Measurements from ENCODE around the gene CLDN14.
A peak's percentile ranks its signal among the peaks of the same experiment; 100 is the strongest.

CLDN14 gene

GRCh38 chr21:36433059-36433709 is 46.7 kb downstream of the CLDN14 start:
- no peak for DNase-seq (ENCODE audit: low read depth)

- DNase-seq (ENCODE audit: low read depth): no peak
These were observed 48.7 kb downstream of the CLDN14 start for GRCh38 chr21:36431252-36431651.

GRCh38 chr21:36430841-36431240 is 49.1 kb downstream of the CLDN14 start:
- DNase-seq (ENCODE audit: low read depth): no peak

GRCh38 chr21:36429947-36430546 is 49.9 kb downstream of the CLDN14 start:
- peak; percentile 99 for DNase-seq (ENCODE audit: low read depth)

- DNase-seq (ENCODE audit: low read depth): peak; percentile 5
These were observed 51.0 kb downstream of the CLDN14 start for GRCh38 chr21:36428761-36429432.

GRCh38 chr21:36427502-36427901 is 52.4 kb downstream of the CLDN14 start:
- no peak for DNase-seq (ENCODE audit: low read depth)

- DNase-seq (ENCODE audit: low read depth): peak; percentile 28
These were observed 54.6 kb downstream of the CLDN14 start for GRCh38 chr21:36425286-36425685.

GRCh38 chr21:36424592-36424991 is 55.3 kb downstream of the CLDN14 start:
- DNase-seq (ENCODE audit: low read depth): no peak

GRCh38 chr21:36423771-36424433 is 56.0 kb downstream of the CLDN14 start:
- DNase-seq (ENCODE audit: low read depth): no peak

- DNase-seq (ENCODE audit: low read depth): peak; percentile 73
These were observed 57.4 kb downstream of the CLDN14 start for GRCh38 chr21:36422279-36423098.

- DNase-seq (ENCODE audit: low read depth): no peak
These were observed 59.2 kb downstream of the CLDN14 start for GRCh38 chr21:36420571-36421339.

- peak; percentile 86 for DNase-seq (ENCODE audit: low read depth)
These were observed 59.9 kb downstream of the CLDN14 start for GRCh38 chr21:36419996-36420395.

GRCh38 chr21:36419241-36419640 is 60.7 kb downstream of the CLDN14 start:
- no peak for DNase-seq (ENCODE audit: low read depth)

GRCh38 chr21:36415375-36415774 is 64.5 kb downstream of the CLDN14 start:
- DNase-seq (ENCODE audit: low read depth): no peak

- DNase-seq (ENCODE audit: low read depth): no peak
These were observed 67.0 kb downstream of the CLDN14 start for GRCh38 chr21:36412916-36413315.

- no peak for DNase-seq (ENCODE audit: low read depth)
These were observed 68.6 kb downstream of the CLDN14 start for GRCh38 chr21:36411301-36411700.
